ENCODE measurements around the gene PCDHA3. TPM values are rescaled to one million over a fixed set of nuclear protein-coding genes. Genes with fewer than 3 reads are reported as not detected.
"Not testable (repeated sequence)": the region's sequence is repeated elsewhere in the genome, so short reads cannot be mapped to it uniquely, and the experiment has no call there.

PCDHA3 gene
- total RNA-seq (not detected), total RNA-seq (0 reads per million in 2 donors)

GRCh38 chr5:140800816-140801493 lies at the start of gene PCDHA3:
Gene PCDHA3, plus strand, starts transcription at chr5:140801057.
- no peak within 1 kb of the TSS for H3K4me3 Mint-ChIP-seq
- H3K36me3 Mint-ChIP-seq (ENCODE audit: low read depth), result no peaks in the 10 kb centered on the region
- H3K9me3 ChIP-seq (ENCODE audit: control insufficient read depth, low read length, poor library complexity, severe bottlenecking), result peaks cover 4% of the 10 kb centered on the region
- H3K27me3 Mint-ChIP-seq, result peaks cover 9% of the 10 kb centered on the region
- no peaks in the 10 kb centered on the region for H3K4me1 Mint-ChIP-seq
- ATAC-seq, result no peak
- DNase-seq, result no peak
- H3K27ac Mint-ChIP-seq, result no peak within 1 kb of the TSS

- Mint-ChIP-seq H3K27ac (no peak overlapping the region), H3K27me3 (no peaks in the 10 kb centered on the region), H3K36me3 (ENCODE audit: low read depth) (no peaks in the 10 kb centered on the region), H3K4me1 (no peaks in the 10 kb centered on the region), H3K4me3 (no peak overlapping the region)
- DNase-seq (no peak), ATAC-seq (no peak)
- peaks cover 6% of the 10 kb centered on the region for H3K9me3 ChIP-seq (ENCODE audit: control insufficient read depth, low read length, poor library complexity, severe bottlenecking)
Observed at GRCh38 chr5:140753561-140753960, 47.3 kb upstream of the PCDHA3 start.

- no peaks in the 10 kb centered on the region for H3K36me3 Mint-ChIP-seq (ENCODE audit: low read depth)
- no peak for DNase-seq
- no peak for ATAC-seq
- H3K4me1 Mint-ChIP-seq, result no peaks in the 10 kb centered on the region
- no peak overlapping the region for H3K4me3 Mint-ChIP-seq
- no peak overlapping the region for H3K27ac Mint-ChIP-seq
- H3K27me3 Mint-ChIP-seq, result no peaks in the 10 kb centered on the region
- H3K9me3 ChIP-seq (ENCODE audit: control insufficient read depth, low read length, poor library complexity, severe bottlenecking), result peaks cover 31% of the 10 kb centered on the region
Observed at GRCh38 chr5:140764177-140764973, 36.5 kb upstream of the PCDHA3 start.

- DNase-seq, result no peak
- no peaks in the 10 kb centered on the region for H3K36me3 Mint-ChIP-seq (ENCODE audit: low read depth)
- no peaks in the 10 kb centered on the region for H3K4me1 Mint-ChIP-seq
- no peak overlapping the region for H3K27ac Mint-ChIP-seq
- ATAC-seq, result no peak
- no peak overlapping the region for H3K4me3 Mint-ChIP-seq
- no peaks in the 10 kb centered on the region for H3K27me3 Mint-ChIP-seq
- peaks cover 31% of the 10 kb centered on the region for H3K9me3 ChIP-seq (ENCODE audit: control insufficient read depth, low read length, poor library complexity, severe bottlenecking)
Observed at GRCh38 chr5:140767444-140767843, 33.4 kb upstream of the PCDHA3 start.

GRCh38 chr5:140780512-140780911 lies 20.3 kb upstream of the PCDHA3 start:
- ATAC-seq, result no peak
- H3K27ac Mint-ChIP-seq, result no peak overlapping the region
- no peaks in the 10 kb centered on the region for H3K4me1 Mint-ChIP-seq
- no peak for DNase-seq
- H3K36me3 Mint-ChIP-seq (ENCODE audit: low read depth), result peaks cover 3% of the 10 kb centered on the region
- H3K9me3 ChIP-seq (ENCODE audit: control insufficient read depth, low read length, poor library complexity, severe bottlenecking), result peaks cover 15% of the 10 kb centered on the region
- H3K27me3 Mint-ChIP-seq, result no peaks in the 10 kb centered on the region
- no peak overlapping the region for H3K4me3 Mint-ChIP-seq

GRCh38 chr5:140785905-140786686 lies 14.8 kb upstream of the PCDHA3 start, which contains the start of gene PCDHA1:
Gene PCDHA1, plus strand, starts transcription at chr5:140786140.
- no peak within 1 kb of the TSS for H3K4me3 Mint-ChIP-seq
- peaks cover 16% of the 10 kb centered on the region for H3K27me3 Mint-ChIP-seq
- peaks cover 11% of the 10 kb centered on the region for H3K9me3 ChIP-seq (ENCODE audit: control insufficient read depth, low read length, poor library complexity, severe bottlenecking)

GRCh38 chr5:140787422-140787821 lies 13.4 kb upstream of the PCDHA3 start:
- H3K27me3 Mint-ChIP-seq, result peaks cover 16% of the 10 kb centered on the region
- H3K4me3 Mint-ChIP-seq; H3K36me3 Mint-ChIP-seq (ENCODE audit: low read depth); ATAC-seq; H3K27ac Mint-ChIP-seq; DNase-seq; H3K9me3 ChIP-seq (ENCODE audit: control insufficient read depth, low read length, poor library complexity, severe bottlenecking); H3K4me1 Mint-ChIP-seq: not testable (repeated sequence)

More at GRCh38 chr5:140785905-140786686, 14.8 kb upstream of the PCDHA3 start, which contains the start of gene PCDHA1:
- peaks cover 3% of the 10 kb centered on the region for H3K36me3 Mint-ChIP-seq (ENCODE audit: low read depth)
- DNase-seq (no peak), ATAC-seq (no peak)
- H3K27ac Mint-ChIP-seq, result no peak within 1 kb of the TSS
- H3K4me1 Mint-ChIP-seq, result no peaks in the 10 kb centered on the region

GRCh38 chr5:140787849-140788504 lies 12.9 kb upstream of the PCDHA3 start:
- H3K27me3 Mint-ChIP-seq, result peaks cover 21% of the 10 kb centered on the region
- DNase-seq, result not testable (repeated sequence)

GRCh38 chr5:140791089-140791488 lies 9.8 kb upstream of the PCDHA3 start:
- Mint-ChIP-seq H3K27me3 (peaks cover 24% of the 10 kb centered on the region), H3K36me3 (ENCODE audit: low read depth) (no peaks in the 10 kb centered on the region), H3K4me3 (no peak overlapping the region), H3K27ac (no peak overlapping the region), H3K4me1 (no peaks in the 10 kb centered on the region)
- no peak for DNase-seq
- ATAC-seq, result no peak
- H3K9me3 ChIP-seq (ENCODE audit: control insufficient read depth, low read length, poor library complexity, severe bottlenecking), result peaks cover 2% of the 10 kb centered on the region

More at GRCh38 chr5:140787849-140788504, 12.9 kb upstream of the PCDHA3 start:
- H3K4me1 Mint-ChIP-seq; H3K4me3 Mint-ChIP-seq; H3K27ac Mint-ChIP-seq; H3K9me3 ChIP-seq (ENCODE audit: control insufficient read depth, low read length, poor library complexity, severe bottlenecking); ATAC-seq; H3K36me3 Mint-ChIP-seq (ENCODE audit: low read depth): not testable (repeated sequence)

- H3K27ac Mint-ChIP-seq, result no peak within 1 kb of the TSS
- ATAC-seq (no peak), DNase-seq (no peak)
- H3K36me3 Mint-ChIP-seq (ENCODE audit: low read depth), result no peaks in the 10 kb centered on the region
- H3K9me3 ChIP-seq (ENCODE audit: control insufficient read depth, low read length, poor library complexity, severe bottlenecking), result peaks cover 2% of the 10 kb centered on the region
- H3K4me3 Mint-ChIP-seq, result no peak within 1 kb of the TSS
- H3K4me1 Mint-ChIP-seq, result no peaks in the 10 kb centered on the region
- H3K27me3 Mint-ChIP-seq, result peaks cover 13% of the 10 kb centered on the region
Observed at GRCh38 chr5:140794595-140795258, 6.1 kb upstream of the PCDHA3 start, which contains the start of gene PCDHA2. Gene PCDHA2, plus strand, starts transcription at chr5:140794852.

- H3K4me3 Mint-ChIP-seq, result no peak overlapping the region
- H3K27me3 Mint-ChIP-seq, result peaks cover 11% of the 10 kb centered on the region
- H3K36me3 Mint-ChIP-seq (ENCODE audit: low read depth), result no peaks in the 10 kb centered on the region
- peaks cover 2% of the 10 kb centered on the region for H3K9me3 ChIP-seq (ENCODE audit: control insufficient read depth, low read length, poor library complexity, severe bottlenecking)
- ATAC-seq, result no peak
- no peak overlapping the region for H3K27ac Mint-ChIP-seq
- no peak for DNase-seq
- H3K4me1 Mint-ChIP-seq, result no peaks in the 10 kb centered on the region
Observed at GRCh38 chr5:140795259-140795641, 5.6 kb upstream of the PCDHA3 start.

GRCh38 chr5:140796072-140796717 lies 4.7 kb upstream of the PCDHA3 start:
- not testable (repeated sequence) for H3K4me3 Mint-ChIP-seq; H3K9me3 ChIP-seq (ENCODE audit: control insufficient read depth, low read length, poor library complexity, severe bottlenecking); H3K4me1 Mint-ChIP-seq; ATAC-seq; H3K36me3 Mint-ChIP-seq (ENCODE audit: low read depth); DNase-seq
- Mint-ChIP-seq H3K27me3 (peaks cover 11% of the 10 kb centered on the region), H3K27ac (peak overlapping the region; percentile 42)
